MM.1S (cell line): Measurements from ENCODE around the gene OBSCN.

Experiments
- DNase-seq: peaks from one replicate; pipeline ENCODE4 v3.0.0-alpha.2; 2015
- H2AFZ ChIP-seq: fragments of 300-600 bp; sonication (generic); 2 replicates; pipeline ENCODE4 v1.6.0; 2016; ENCODE audit warnings: antibody characterized with exemption, low read length
- H3F3A ChIP-seq: fragments of 300-600 bp; sonication (generic); 2 replicates; pipeline ENCODE4 v1.6.1; 2016; ENCODE audit warnings: mild to moderate bottlenecking, antibody characterized with exemption, low read length, moderate library complexity, mixed read lengths; ENCODE audit not compliant: insufficient read depth
- H3K27ac ChIP-seq: fragments of 300-600 bp; sonication (generic); 2 replicates; pipeline ENCODE4 v1.5.1; 2016; ENCODE audit warnings: mild to moderate bottlenecking, low read length
- H3K27me3 ChIP-seq: fragments of 300-600 bp; sonication (generic); replicated peaks from 2 replicates; pipeline ENCODE4 v1.6.0; 2016; ENCODE audit warnings: low read length; ENCODE audit not compliant: insufficient read depth
- H3K36me3 ChIP-seq: fragments of 300-600 bp; sonication (generic); replicated peaks from 2 replicates; pipeline ENCODE4 v1.6.1; 2016; ENCODE audit warnings: mild to moderate bottlenecking, low read length, mixed read lengths; ENCODE audit not compliant: insufficient read depth
- H3K4me1 ChIP-seq: fragments of 300-600 bp; sonication (generic); 2 replicates; pipeline ENCODE4 v1.6.1; 2016; ENCODE audit warnings: low read length, mixed read lengths
- H3K4me2 ChIP-seq: fragments of 300-600 bp; sonication (generic); 2 replicates; pipeline ENCODE4 v1.6.0; 2016; ENCODE audit warnings: low read depth, low read length
- H3K4me3 ChIP-seq: fragments of 300-600 bp; sonication (generic); 2 replicates; pipeline ENCODE4 v1.5.1; 2016; ENCODE audit warnings: low read length, mixed read lengths
- H3K79me2 ChIP-seq: fragments of 300-600 bp; sonication (generic); 2 replicates; pipeline ENCODE4 v1.6.1; 2016; ENCODE audit warnings: mixed run types, low read length, mixed read lengths
- H3K9ac ChIP-seq: fragments of 300-600 bp; sonication (generic); 2 replicates; pipeline ENCODE4 v1.6.1; 2016; ENCODE audit warnings: low read length, mixed read lengths
- H3K9me2 ChIP-seq: fragments of 300-600 bp; sonication (generic); replicated peaks from 2 replicates; pipeline ENCODE4 v1.6.1; 2016; ENCODE audit warnings: mild to moderate bottlenecking, low read length, mixed read lengths; ENCODE audit not compliant: insufficient read depth
- H3K9me3 ChIP-seq: fragments of 300-600 bp; sonication (generic); replicated peaks from 2 replicates; pipeline ENCODE4 v1.6.1; 2016; ENCODE audit warnings: mild to moderate bottlenecking, low read length, mixed read lengths; ENCODE audit not compliant: insufficient read depth
- H4K20me1 ChIP-seq: fragments of 300-600 bp; sonication (generic); 2 replicates; pipeline ENCODE4 v1.6.1; 2016; ENCODE audit warnings: mild to moderate bottlenecking, low read length, moderate library complexity, mixed read lengths; ENCODE audit not compliant: insufficient read depth
- EZH2 ChIP-seq: fragments of 300-600 bp; sonication (generic); optimal IDR thresholded peaks from 2 replicates; pipeline ENCODE3; 2017; ENCODE audit warnings: low read depth, mild to moderate bottlenecking, antibody characterized with exemption, low read length, mixed read lengths
- EZH2phosphoT487 ChIP-seq: fragments of 300-600 bp; sonication (generic); IDR thresholded peaks from 2 replicates; pipeline ENCODE4 v1.6.1; 2018; ENCODE audit warnings: antibody characterized with exemption, low read length
- TF ChIP-seq, protein P1 (sequence below): fragments of 300-600 bp; sonication (generic); IDR thresholded peaks from 2 replicates; pipeline ENCODE4 v1.5.1; 2016; ENCODE audit warnings: antibody characterized with exemption, low read length, mixed read lengths

The OBSCN gene

DNA sequence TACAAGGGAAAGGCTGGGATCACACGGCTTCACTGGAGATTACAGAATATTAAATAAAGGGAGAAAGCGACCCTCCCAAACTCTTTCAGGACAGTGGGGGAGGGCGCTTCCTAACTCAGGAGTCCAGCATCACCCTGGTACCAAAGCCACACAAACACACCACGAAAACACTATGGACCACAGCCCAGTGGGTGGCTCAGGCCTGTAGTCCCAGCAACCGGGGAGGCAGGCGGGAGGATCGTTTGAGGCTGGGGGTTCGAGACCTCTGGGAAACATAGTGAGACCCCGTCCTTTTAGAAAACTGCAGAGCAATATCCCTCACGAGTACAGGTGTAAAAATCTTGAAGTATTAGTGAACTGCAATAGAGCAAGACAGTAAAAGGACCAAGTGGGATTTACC, 182.8 kb downstream of the OBSCN start:
- no peaks in the 10 kb centered on the region for H3K36me3 ChIP-seq
- H3K79me2 ChIP-seq, result no peaks in the 10 kb centered on the region
- H3K27me3 ChIP-seq, result no peaks in the 10 kb centered on the region
- no peak overlapping the region for H3K9ac ChIP-seq
- no peak overlapping the region for H3K4me2 ChIP-seq
- no peaks in the 10 kb centered on the region for H3K9me2 ChIP-seq
- no peak overlapping the region for H3K27ac ChIP-seq
- TF ChIP-seq EZH2phosphoT487, result no peak
- TF ChIP-seq, protein P1, sequence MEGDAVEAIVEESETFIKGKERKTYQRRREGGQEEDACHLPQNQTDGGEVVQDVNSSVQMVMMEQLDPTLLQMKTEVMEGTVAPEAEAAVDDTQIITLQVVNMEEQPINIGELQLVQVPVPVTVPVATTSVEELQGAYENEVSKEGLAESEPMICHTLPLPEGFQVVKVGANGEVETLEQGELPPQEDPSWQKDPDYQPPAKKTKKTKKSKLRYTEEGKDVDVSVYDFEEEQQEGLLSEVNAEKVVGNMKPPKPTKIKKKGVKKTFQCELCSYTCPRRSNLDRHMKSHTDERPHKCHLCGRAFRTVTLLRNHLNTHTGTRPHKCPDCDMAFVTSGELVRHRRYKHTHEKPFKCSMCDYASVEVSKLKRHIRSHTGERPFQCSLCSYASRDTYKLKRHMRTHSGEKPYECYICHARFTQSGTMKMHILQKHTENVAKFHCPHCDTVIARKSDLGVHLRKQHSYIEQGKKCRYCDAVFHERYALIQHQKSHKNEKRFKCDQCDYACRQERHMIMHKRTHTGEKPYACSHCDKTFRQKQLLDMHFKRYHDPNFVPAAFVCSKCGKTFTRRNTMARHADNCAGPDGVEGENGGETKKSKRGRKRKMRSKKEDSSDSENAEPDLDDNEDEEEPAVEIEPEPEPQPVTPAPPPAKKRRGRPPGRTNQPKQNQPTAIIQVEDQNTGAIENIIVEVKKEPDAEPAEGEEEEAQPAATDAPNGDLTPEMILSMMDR, result no peak
- no peak for TF ChIP-seq EZH2
- no peak overlapping the region for H2AFZ ChIP-seq
- H3F3A ChIP-seq, result no peaks in the 10 kb centered on the region
- no peaks in the 10 kb centered on the region for H3K9me3 ChIP-seq
- H3K4me3 ChIP-seq, result no peak overlapping the region
- no peaks in the 10 kb centered on the region for H4K20me1 ChIP-seq
- no peaks in the 10 kb centered on the region for H3K4me1 ChIP-seq
- DNase-seq, result no peak

DNA sequence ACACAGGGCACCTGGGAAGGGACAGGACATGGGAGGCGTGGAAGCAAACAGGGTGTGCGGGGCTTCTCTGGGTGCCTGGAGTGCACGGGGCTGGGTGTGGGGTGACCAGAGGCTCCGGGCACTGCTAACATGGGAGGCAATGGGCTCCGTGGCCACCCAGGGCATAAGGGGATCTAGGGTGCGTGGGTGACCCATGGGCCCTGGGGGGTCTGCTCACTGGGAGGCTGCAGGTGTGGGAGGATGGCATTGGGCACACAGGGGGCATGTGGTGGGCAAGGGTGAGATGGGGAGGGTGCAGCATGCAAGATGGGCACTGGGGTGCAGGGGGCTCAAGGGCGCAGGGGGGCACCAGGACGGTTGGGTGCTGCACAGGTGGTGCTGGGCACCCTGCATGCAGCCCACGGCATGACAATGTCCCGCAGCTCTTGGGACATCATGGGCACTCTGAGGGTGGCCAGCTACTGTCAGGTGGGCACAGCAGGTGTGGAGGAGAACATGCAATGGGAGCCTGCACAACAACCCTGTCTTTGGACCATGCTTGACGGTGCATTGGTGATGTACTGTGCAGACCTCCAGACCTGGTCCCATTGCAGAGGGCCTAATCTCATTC, 183.7 kb downstream of the OBSCN start:
- Histone ChIP-seq H3K9me3 (no peaks in the 10 kb centered on the region), H3K4me3 (no peak overlapping the region), H2AFZ (no peak overlapping the region), H3K9ac (no peak overlapping the region), H3K27ac (no peak overlapping the region), H3K4me1 (no peaks in the 10 kb centered on the region), H3K4me2 (no peak overlapping the region), H3K27me3 (no peaks in the 10 kb centered on the region), H3K36me3 (no peaks in the 10 kb centered on the region), H3F3A (no peaks in the 10 kb centered on the region), H3K79me2 (no peaks in the 10 kb centered on the region), H3K9me2 (no peaks in the 10 kb centered on the region), H4K20me1 (no peaks in the 10 kb centered on the region)
- no peak for TF ChIP-seq EZH2phosphoT487
- TF ChIP-seq, protein P1, result no peak
- TF ChIP-seq EZH2, result no peak
- no peak for DNase-seq

DNA sequence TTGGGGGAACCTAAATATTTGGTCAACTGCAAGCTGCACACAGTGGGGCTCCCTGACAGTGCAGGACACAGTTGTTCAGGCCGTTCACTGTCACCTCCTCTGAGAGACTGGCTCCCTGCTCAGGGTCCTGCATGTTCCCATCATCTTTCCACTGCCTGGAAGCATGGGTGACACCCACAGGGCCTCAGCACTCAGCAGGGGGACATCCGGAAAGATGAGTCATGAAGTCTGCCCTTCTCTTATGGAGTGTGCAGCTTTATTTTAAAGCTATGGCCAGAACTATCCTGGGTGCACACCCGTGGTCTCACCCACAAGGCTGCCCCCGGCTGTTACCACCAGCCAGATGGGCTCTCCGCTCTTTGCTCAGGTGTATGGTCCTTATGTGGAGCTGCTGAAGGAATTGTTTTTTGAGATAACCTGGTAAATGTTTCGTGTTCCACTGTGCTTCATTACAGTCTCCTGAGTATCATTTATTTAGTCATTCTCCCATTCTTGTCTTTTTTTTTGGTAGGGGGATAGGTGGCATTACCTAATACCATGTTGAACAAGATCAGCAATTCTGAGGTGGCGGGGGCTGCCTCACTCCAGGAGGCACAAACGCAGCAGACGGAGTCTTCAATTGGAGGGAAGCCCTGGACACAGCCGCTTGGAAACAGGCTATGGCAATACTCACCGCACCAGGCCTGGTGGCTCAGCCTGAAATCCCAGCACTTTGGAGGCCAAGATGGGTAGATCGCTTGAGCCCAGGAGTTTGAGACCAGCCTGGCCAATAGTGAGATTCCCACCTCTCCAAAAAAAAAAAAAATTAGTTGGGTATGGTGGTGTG, 184.5 kb downstream of the OBSCN start:
- Histone ChIP-seq H3F3A (no peaks in the 10 kb centered on the region), H3K4me2 (no peak overlapping the region), H4K20me1 (no peaks in the 10 kb centered on the region), H2AFZ (no peak overlapping the region), H3K9ac (no peak overlapping the region), H3K9me2 (no peaks in the 10 kb centered on the region), H3K27me3 (no peaks in the 10 kb centered on the region), H3K36me3 (no peaks in the 10 kb centered on the region), H3K4me1 (no peaks in the 10 kb centered on the region), H3K4me3 (no peak overlapping the region), H3K9me3 (no peaks in the 10 kb centered on the region), H3K79me2 (no peaks in the 10 kb centered on the region), H3K27ac (no peak overlapping the region)
- TF ChIP-seq, protein P1, result no peak
- TF ChIP-seq EZH2phosphoT487 (no peak), EZH2 (no peak)
- DNase-seq, result no peak
